Glutamatergic neuron (in vitro differentiated cells): ENCODE measurements around the gene PAOX. TPM values are rescaled to one million over a fixed set of nuclear protein-coding genes. Genes with fewer than 3 reads are reported as not detected.

ENCODE experiments used
- DNase-seq: peaks from one replicate; pipeline ENCODE4 v3.0.0; 2022
- H3K27ac Mint-ChIP-seq: one replicate; pipeline ENCODE4 v1.8.0; 2020; ENCODE audit warnings: mild to moderate bottlenecking, mixed read lengths, inconsistent platforms; ENCODE audit not compliant: unreplicated experiment
- H3K27me3 Mint-ChIP-seq: one replicate; pipeline ENCODE4 v1.8.0; 2020; ENCODE audit warnings: mild to moderate bottlenecking, moderate library complexity, mixed read lengths, inconsistent platforms; ENCODE audit not compliant: unreplicated experiment
- H3K36me3 Mint-ChIP-seq: one replicate; pipeline ENCODE4 v1.8.0; 2020; ENCODE audit warnings: mild to moderate bottlenecking, mixed read lengths, inconsistent platforms; ENCODE audit not compliant: unreplicated experiment
- H3K4me1 Mint-ChIP-seq: one replicate; pipeline ENCODE4 v1.8.0; 2020; ENCODE audit warnings: mild to moderate bottlenecking, low read depth, mixed read lengths, inconsistent platforms; ENCODE audit not compliant: unreplicated experiment
- H3K4me3 Mint-ChIP-seq: one replicate; pipeline ENCODE4 v1.8.0; 2020; ENCODE audit warnings: mild to moderate bottlenecking, mixed read lengths, inconsistent platforms; ENCODE audit not compliant: unreplicated experiment
- H3K9me3 Mint-ChIP-seq: one replicate; pipeline ENCODE4 v1.8.0; 2020; ENCODE audit warnings: mild to moderate bottlenecking, moderate library complexity, mixed read lengths, inconsistent platforms; ENCODE audit not compliant: unreplicated experiment
- total RNA-seq: library from RNA; stranded (reverse); fragmentation: NEBNext Ultra II Directional; extraction: Animal tissue kit (Norgen Biotek cat#: 25700); gene quantifications from one replicate; pipeline ENCODE4 v1.2.1, GENCODE V29; 2021; ENCODE audit not compliant: unreplicated experiment
- TF ChIP-seq, protein P1 (sequence below): fragments of 200-600 bp; sonication (generic); IDR thresholded peaks from one replicate; pipeline ENCODE4 v1.5.0; 2021; ENCODE audit not compliant: partially characterized antibody, unreplicated experiment

Gene PAOX
- total RNA-seq, 1 donor from 2014 or later = 12.7 TPM

DNA sequence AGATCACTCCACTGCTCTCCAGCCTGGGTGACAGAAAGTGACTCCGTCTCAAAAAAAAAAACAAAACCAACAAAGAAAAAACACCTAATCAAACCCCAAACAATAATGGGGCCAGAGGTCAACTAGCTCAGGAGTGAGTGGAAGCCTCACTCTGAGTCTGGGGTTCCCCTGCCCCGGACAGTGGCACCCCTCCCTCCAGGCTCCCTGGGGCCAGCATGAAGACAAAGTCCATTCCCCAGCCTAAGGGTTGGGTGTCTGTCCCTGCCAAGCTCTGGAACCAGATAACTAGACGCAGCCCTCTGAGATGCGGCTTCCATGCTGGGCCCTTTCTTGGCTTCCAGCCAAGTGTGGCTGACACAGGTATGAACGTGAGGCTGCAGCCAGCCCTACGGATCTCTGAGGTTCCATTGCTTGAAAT lies 19.5 kb upstream of the PAOX start:
- Mint-ChIP-seq H3K9me3 (peaks cover 7% of the 10 kb centered on the region), H3K27ac (no peak overlapping the region), H3K4me1 (no peaks in the 10 kb centered on the region), H3K36me3 (peaks cover 12% of the 10 kb centered on the region), H3K4me3 (no peak overlapping the region), H3K27me3 (peaks cover 3% of the 10 kb centered on the region)
- DNase-seq = no peak
- TF ChIP-seq, protein P1, sequence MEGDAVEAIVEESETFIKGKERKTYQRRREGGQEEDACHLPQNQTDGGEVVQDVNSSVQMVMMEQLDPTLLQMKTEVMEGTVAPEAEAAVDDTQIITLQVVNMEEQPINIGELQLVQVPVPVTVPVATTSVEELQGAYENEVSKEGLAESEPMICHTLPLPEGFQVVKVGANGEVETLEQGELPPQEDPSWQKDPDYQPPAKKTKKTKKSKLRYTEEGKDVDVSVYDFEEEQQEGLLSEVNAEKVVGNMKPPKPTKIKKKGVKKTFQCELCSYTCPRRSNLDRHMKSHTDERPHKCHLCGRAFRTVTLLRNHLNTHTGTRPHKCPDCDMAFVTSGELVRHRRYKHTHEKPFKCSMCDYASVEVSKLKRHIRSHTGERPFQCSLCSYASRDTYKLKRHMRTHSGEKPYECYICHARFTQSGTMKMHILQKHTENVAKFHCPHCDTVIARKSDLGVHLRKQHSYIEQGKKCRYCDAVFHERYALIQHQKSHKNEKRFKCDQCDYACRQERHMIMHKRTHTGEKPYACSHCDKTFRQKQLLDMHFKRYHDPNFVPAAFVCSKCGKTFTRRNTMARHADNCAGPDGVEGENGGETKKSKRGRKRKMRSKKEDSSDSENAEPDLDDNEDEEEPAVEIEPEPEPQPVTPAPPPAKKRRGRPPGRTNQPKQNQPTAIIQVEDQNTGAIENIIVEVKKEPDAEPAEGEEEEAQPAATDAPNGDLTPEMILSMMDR = no peak

DNA sequence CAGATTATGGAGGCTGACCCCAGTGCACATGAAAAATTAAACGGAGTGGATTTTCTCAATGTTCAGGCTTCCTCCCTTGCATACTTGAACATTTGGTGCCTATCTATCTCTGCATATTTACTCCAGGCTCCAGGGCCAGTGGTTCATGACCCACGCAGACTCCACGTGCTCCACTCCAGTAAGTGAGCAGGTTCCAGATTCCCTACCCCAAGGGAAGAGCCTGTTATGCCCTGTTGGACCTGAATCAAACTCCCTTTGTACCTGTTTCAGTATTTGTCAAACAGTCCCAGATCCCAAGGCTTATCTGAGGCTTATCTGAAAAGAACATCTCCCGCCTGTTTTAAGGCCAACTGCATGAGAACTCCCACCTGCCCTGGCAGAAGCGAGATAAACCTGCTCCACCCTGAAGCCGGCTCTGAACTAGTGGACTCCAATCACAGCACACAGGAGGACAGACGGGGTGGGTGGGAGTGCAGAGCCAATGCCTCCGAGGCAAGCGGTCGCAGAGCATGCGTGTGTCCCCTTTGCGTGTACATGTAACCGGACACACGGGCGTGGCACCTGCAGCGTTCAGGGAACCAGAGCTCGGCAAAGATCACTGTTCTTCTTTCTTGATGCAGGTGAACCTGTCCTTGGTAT lies 19.0 kb upstream of the PAOX start:
- TF ChIP-seq, protein P1 = no peak
- H3K36me3 Mint-ChIP-seq = peaks cover 15% of the 10 kb centered on the region
- no peak for DNase-seq
- H3K27me3 Mint-ChIP-seq = peaks cover 3% of the 10 kb centered on the region
- peak overlapping the region; percentile 79 for H3K27ac Mint-ChIP-seq
- peaks cover 7% of the 10 kb centered on the region for H3K9me3 Mint-ChIP-seq
- H3K4me1 Mint-ChIP-seq = no peaks in the 10 kb centered on the region
- no peak overlapping the region for H3K4me3 Mint-ChIP-seq

DNA sequence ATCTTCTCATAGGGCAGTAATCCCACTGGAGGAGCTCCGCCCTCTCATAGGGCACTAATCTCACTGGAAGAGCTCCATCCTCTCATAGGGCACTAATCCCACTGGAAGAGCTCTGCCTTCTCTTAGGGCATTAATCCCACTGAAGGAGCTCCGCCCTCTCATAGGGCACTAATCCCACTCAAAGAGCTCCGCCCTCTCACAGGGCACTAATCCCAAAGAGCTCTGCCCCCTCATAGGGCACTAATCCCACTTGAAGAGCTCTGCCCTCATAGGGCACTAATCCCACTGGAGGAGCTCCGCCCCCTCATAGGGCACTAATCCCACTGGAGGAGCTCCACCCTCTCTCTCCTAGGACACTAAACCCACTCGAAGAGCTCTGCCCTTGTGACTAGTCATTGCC lies 17.8 kb upstream of the PAOX start:
- Mint-ChIP-seq H3K27me3 (peaks cover 3% of the 10 kb centered on the region), H3K4me3 (no peak overlapping the region), H3K9me3 (peaks cover 7% of the 10 kb centered on the region), H3K36me3 (peaks cover 15% of the 10 kb centered on the region), H3K4me1 (no peaks in the 10 kb centered on the region), H3K27ac (no peak overlapping the region)
- TF ChIP-seq, protein P1 = no peak
- no peak for DNase-seq

DNA sequence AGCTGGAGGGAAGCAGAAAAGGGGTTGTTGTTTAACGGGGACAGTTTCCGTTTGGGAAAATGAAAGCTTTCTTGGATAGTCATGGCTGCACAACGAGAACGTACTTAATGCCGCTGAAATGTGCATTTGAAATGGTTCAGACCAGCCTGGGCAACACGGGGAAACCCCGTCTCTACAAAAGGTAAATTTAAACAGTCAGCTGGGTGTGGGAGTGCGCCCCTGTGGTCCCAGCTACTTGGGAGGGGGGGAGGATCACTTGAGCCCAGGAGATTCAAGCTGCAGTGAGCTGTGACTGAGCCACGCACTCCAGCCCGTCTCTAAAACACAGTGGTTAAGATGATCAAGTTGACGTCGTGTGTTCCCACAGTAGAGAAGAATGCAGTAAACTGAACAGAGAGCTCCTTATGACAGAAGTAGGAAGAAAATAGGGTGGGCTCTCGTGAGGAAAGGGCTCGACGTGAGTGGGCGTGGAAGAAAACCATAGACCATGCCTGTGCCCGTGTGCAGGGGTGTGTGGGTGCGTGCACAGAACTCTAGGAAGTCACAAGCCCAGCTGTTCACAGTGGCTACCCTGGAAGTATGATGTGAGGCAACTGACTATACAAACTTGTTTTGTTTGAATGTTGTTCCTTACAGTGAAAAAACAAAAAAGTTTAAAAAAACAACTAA lies 17.2 kb upstream of the PAOX start:
- no peak overlapping the region for H3K4me3 Mint-ChIP-seq
- no peak for DNase-seq
- H3K4me1 Mint-ChIP-seq = no peaks in the 10 kb centered on the region
- peaks cover 15% of the 10 kb centered on the region for H3K36me3 Mint-ChIP-seq
- H3K27ac Mint-ChIP-seq = no peak overlapping the region
- H3K27me3 Mint-ChIP-seq = peaks cover 3% of the 10 kb centered on the region
- H3K9me3 Mint-ChIP-seq = peaks cover 7% of the 10 kb centered on the region
- TF ChIP-seq, protein P1 = no peak

DNA sequence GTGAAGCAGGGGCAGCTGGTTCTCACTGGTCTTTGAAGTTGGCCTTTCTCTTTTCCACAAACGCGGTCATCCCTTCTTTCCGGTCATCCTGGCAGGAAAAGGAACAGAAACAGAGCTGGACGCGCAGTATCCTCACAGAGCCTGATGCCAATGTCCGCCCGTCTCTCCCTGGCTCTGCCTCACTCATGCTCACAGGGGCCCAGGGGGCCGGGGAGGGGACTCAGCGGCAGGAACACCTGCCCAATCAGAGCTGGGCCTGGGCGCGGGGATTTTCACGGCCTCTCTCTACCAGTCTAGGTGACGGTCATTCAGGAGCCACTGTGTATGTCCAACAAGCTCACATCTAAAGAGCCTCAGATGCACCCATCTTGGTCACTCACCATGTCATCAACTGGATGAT lies 16.2 kb upstream of the PAOX start:
- no peaks in the 10 kb centered on the region for H3K4me1 Mint-ChIP-seq
- TF ChIP-seq, protein P1 = no peak

More for the DNA sequence above, 16.2 kb upstream of the PAOX start:
- H3K27me3 Mint-ChIP-seq = peaks cover 3% of the 10 kb centered on the region
- peaks cover 7% of the 10 kb centered on the region for H3K9me3 Mint-ChIP-seq
- no peak overlapping the region for H3K27ac Mint-ChIP-seq
- no peak for DNase-seq
- H3K4me3 Mint-ChIP-seq = no peak overlapping the region
- peaks cover 15% of the 10 kb centered on the region for H3K36me3 Mint-ChIP-seq
